Vagina (tissue), 2 donors: ENCODE data around the gene GEMIN8.

Experiments
- CTCF ChIP-seq, 3 experiments: fragments of 450-650 bp in 2 of 3; fragments of 200-600 bp in 1 of 3; sonication (generic) in 1 of 3; IDR thresholded peaks; one replicate each; pipeline ENCODE4 v1.5.1; 2017 to 2019; ENCODE audit warnings: antibody characterized with exemption in 3 of 3, mild to moderate bottlenecking in 2 of 3, moderate library complexity in 2 of 3
- POLR2A ChIP-seq, 2 donors: fragments of 450-650 bp; IDR thresholded peaks; one replicate each; pipeline ENCODE4 v1.6.1; 2017; ENCODE audit warnings: antibody characterized with exemption in 2 of 2, mild to moderate bottlenecking in 2 of 2, moderate library complexity in 2 of 2

DNA sequence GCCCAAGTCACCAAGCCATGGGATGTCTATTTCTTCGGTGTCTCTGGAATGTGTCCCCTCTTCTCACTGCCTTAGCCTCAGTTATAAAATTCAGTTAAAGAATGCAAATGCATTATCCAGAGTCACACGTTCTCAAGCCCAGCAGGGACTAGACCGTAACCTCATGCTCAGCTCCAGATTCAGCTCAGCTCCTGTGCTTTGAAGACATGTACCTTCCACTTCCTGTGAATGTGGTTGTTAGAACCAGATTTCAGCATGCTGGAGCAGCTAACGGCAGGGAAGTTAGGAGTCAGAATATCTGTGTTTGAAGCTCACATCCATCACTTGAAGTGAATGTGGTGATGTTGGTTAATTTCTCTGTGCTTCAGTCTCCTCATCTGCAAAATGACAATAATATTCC lies 26.7 kb downstream of the GEMIN8 start:
- TF ChIP-seq CTCF (IDR thresholded peaks at IDR 0.05) (no peak), POLR2A (IDR thresholded peaks at IDR 0.05) (no peak)
